ENCODE data around the gene SF3B5. TPM values are rescaled to one million over a fixed set of nuclear protein-coding genes. Genes with fewer than 3 reads are reported as not detected.

SF3B5 gene
- total RNA-seq, 2 donors from 2014 or later, result 198 to 212 TPM

DNA sequence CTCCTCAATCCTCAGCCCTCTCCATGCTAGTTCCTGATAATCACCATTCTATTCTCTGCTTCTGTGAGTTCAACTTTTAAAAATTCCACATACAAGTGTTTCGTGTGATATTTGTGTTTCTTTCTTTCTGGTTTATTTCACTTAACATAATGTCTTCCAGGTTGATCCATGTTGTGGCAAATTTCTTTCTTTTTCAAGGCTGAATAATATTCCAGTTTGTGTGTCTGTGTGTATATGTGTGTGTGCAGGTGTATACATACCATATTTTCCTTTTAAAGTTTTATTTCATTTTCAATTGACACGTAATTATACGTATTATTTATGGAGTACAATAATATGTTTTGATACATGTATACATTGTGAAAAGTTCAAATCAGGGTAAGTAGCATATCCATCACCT is 19.8 kb upstream of the SF3B5 start:
- H3K4me3 ChIP-seq, result no peak overlapping the region
- H3K27ac ChIP-seq, result no peak overlapping the region
- H3K36me3 ChIP-seq, result no peaks in the 10 kb centered on the region
- no peaks in the 10 kb centered on the region for H3K9me3 ChIP-seq
- intact Hi-C loops (cut with DNase I), result no loop called here
- H3K27me3 ChIP-seq (replicated peaks; ENCODE audit: insufficient read depth), result no peaks in the 10 kb centered on the region
- no peaks in the 10 kb centered on the region for H3K4me1 ChIP-seq (replicated peaks)
- no peak for DNase-seq (ENCODE audit: low spot score)
- WGBS, result 94% methylated on average over 3 of the region's 3 CpGs
- no peak for TF ChIP-seq POLR2A (IDR thresholded peaks at IDR 0.05)
- TF ChIP-seq, protein P1, sequence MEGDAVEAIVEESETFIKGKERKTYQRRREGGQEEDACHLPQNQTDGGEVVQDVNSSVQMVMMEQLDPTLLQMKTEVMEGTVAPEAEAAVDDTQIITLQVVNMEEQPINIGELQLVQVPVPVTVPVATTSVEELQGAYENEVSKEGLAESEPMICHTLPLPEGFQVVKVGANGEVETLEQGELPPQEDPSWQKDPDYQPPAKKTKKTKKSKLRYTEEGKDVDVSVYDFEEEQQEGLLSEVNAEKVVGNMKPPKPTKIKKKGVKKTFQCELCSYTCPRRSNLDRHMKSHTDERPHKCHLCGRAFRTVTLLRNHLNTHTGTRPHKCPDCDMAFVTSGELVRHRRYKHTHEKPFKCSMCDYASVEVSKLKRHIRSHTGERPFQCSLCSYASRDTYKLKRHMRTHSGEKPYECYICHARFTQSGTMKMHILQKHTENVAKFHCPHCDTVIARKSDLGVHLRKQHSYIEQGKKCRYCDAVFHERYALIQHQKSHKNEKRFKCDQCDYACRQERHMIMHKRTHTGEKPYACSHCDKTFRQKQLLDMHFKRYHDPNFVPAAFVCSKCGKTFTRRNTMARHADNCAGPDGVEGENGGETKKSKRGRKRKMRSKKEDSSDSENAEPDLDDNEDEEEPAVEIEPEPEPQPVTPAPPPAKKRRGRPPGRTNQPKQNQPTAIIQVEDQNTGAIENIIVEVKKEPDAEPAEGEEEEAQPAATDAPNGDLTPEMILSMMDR (IDR thresholded peaks at IDR 0.05), result no peak

DNA sequence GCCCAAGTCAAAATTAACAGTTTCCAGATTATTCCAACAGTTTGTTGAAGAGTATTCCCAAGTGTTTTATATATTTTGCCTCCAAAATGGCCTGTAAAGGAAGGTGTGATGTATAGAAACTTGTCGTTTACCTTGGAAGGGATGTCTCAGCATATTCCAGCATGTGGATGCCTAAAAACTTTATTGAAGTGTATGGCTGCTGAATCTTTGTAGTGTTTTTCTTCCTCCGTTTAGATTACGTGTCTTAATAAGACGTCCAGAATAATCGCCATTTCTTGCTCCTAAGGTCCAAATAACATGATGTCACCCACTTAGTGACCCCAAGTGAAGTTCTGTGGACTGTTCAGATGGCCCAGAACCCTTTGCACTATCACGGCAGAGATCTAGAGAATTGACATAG is 18.0 kb upstream of the SF3B5 start:
- Histone ChIP-seq H3K4me1 (replicated peaks) (no peaks in the 10 kb centered on the region), H3K36me3 (no peaks in the 10 kb centered on the region), H3K4me3 (no peak overlapping the region), H3K27me3 (replicated peaks; ENCODE audit: insufficient read depth) (no peaks in the 10 kb centered on the region), H3K9me3 (no peaks in the 10 kb centered on the region), H3K27ac (no peak overlapping the region)
- 92% methylated on average over 6 of the region's 6 CpGs for WGBS
- intact Hi-C loops (cut with DNase I), result no loop called here
- TF ChIP-seq POLR2AphosphoS5 (IDR thresholded peaks at IDR 0.05) (no peak), POLR2A (IDR thresholded peaks at IDR 0.05) (no peak)
- TF ChIP-seq, protein P1 (IDR thresholded peaks at IDR 0.05), result no peak
- no peak for DNase-seq (ENCODE audit: low spot score)

DNA sequence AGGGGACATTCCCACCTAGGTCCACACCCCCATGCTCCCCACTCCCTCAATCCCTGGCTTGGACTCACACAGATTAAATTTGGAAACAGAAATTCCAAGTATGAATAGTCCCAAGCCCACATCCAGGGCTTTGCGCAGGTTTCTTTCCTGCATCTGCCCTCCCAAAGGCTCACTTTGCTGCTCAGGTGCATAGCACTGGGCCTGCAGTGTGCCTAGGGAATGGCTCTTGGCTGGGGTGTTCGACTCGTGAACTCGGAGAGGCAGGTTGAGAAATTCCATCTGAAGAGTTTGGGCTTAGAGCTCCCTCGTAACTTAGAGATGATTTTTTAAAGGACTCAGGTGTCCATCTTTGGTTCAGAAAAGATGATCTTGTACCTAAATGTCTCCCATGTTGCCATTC is 14.8 kb upstream of the SF3B5 start:
- intact Hi-C loops (cut with DNase I), result no loop called here
- H3K9me3 ChIP-seq, result no peaks in the 10 kb centered on the region
- WGBS, result 66% methylated on average over 5 of the region's 5 CpGs
- no peak overlapping the region for H3K27ac ChIP-seq
- no peaks in the 10 kb centered on the region for H3K4me1 ChIP-seq (replicated peaks)
- H3K36me3 ChIP-seq, result no peaks in the 10 kb centered on the region
- no peak overlapping the region for H3K4me3 ChIP-seq
- H3K27me3 ChIP-seq (replicated peaks; ENCODE audit: insufficient read depth), result no peaks in the 10 kb centered on the region
- TF ChIP-seq, protein P1 (IDR thresholded peaks at IDR 0.05), result no peak
- TF ChIP-seq POLR2A (IDR thresholded peaks at IDR 0.05), result no peak
- no peak for TF ChIP-seq POLR2AphosphoS5 (IDR thresholded peaks at IDR 0.05)
- no peak for DNase-seq (ENCODE audit: low spot score)

DNA sequence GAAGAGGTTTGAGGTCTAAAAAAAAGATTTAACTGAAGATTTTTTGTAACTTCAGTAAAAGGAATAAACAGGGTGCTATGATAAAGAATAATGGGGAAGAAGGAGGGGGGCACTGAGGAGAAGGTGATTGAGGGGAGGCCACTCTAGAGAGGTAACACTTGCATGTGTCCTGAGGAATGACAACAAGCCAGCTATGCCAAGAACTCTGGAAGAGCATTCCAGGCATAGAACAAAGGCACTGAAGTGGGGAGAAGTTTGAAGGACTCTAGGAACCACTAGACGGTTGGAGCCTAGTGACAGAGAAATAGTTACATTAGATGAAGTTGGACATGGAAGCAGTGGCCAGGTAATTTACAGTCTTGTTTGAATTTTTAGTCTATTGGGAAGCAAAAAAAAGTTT is 10.8 kb upstream of the SF3B5 start:
- TF ChIP-seq POLR2A (IDR thresholded peaks at IDR 0.05) (no peak), POLR2AphosphoS5 (IDR thresholded peaks at IDR 0.05) (no peak)
- TF ChIP-seq, protein P1 (IDR thresholded peaks at IDR 0.05), result no peak
- Histone ChIP-seq H3K4me3 (no peak overlapping the region), H3K9me3 (no peaks in the 10 kb centered on the region), H3K36me3 (no peaks in the 10 kb centered on the region), H3K4me1 (replicated peaks) (no peaks in the 10 kb centered on the region), H3K27me3 (replicated peaks; ENCODE audit: insufficient read depth) (no peaks in the 10 kb centered on the region), H3K27ac (no peak overlapping the region)
- 84% methylated on average over 1 of the region's 1 CpG for WGBS
- no peak for DNase-seq (ENCODE audit: low spot score)
- intact Hi-C loops (cut with DNase I), result no loop called here

DNA sequence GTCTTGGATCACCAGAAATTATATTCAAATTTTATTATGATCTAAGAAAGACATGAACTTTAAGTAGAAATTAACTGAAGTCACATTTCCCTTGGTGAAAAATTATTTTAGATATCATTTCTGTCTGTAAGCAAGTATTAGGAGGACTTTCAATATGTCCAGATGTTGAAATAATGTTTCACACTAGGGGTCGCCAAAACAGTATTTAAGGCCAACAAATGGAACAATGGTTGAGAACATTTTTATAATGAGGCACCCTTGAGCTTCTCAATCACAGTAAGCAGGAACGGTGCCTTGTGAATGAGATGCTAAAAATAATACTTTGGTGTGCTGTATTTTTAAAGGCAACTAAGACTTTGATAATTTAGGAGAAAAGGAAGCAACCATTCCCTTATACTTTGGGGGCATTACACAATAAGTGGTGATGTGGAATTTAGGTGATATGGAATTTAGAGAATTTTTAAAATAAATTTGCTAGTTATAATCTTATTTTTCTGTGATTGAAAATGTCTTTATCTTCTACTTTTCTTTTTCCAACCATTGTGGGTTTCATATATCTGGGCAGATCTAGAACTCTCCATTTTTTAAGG is 9.6 kb upstream of the SF3B5 start:
- Histone ChIP-seq H3K27ac (no peak overlapping the region), H3K9me3 (no peaks in the 10 kb centered on the region), H3K4me3 (no peak overlapping the region), H3K27me3 (replicated peaks; ENCODE audit: insufficient read depth) (no peaks in the 10 kb centered on the region), H3K36me3 (no peaks in the 10 kb centered on the region), H3K4me1 (replicated peaks) (no peaks in the 10 kb centered on the region)
- intact Hi-C loops (cut with DNase I), result loop anchor here (2.0 kb wide), 1 partner anchor 378 kb away; no protein-coding TSS in a partner anchor
- 0% methylated on average over 2 of the region's 2 CpGs for WGBS
- TF ChIP-seq POLR2AphosphoS5 (IDR thresholded peaks at IDR 0.05) (peak; percentile 16), POLR2A (IDR thresholded peaks at IDR 0.05) (no peak)
- TF ChIP-seq, protein P1 (IDR thresholded peaks at IDR 0.05), result peak; percentile 13 to 76 (median 53)
- peak; percentile 58 for DNase-seq (ENCODE audit: low spot score)

Measured in prostate gland (tissue), 2 donors.